ENCODE measurements around the gene SPATA25.

Gene SPATA25

DNA sequence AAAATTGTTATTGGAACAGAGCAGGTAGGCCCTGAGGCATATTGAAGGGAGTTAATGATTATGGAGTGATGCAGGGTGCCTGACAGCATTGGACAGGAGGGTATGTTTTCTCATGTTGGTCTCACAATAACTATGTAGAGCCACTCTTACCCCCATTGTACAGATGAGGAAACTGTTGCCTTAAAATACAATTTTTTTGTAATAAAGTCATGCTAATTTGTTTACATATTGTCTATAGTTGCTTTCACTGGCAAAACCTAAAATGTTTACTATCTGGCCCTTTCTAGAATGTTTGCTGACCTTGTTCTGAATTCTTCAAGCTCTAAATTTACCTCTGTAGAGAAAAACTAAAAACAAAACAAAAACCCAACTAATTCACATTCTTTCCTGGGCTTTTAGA lies 35.9 kb downstream of the SPATA25 start:
- peaks cover 17% of the 10 kb centered on the region for H3K4me1 ChIP-seq (ENCODE audit: control insufficient read depth, insufficient read depth, low read length)
- H3K4me3 ChIP-seq (ENCODE audit: low read depth, low read length), result no peak overlapping the region
- H3K9ac ChIP-seq (ENCODE audit: low read depth, low read length), result no peak overlapping the region
- no peaks in the 10 kb centered on the region for H3K9me3 ChIP-seq (ENCODE audit: control insufficient read depth, insufficient read depth, low read length)
- H3K36me3 ChIP-seq (ENCODE audit: control insufficient read depth, insufficient read depth, low read length), result peaks cover 4% of the 10 kb centered on the region
- H3K27me3 ChIP-seq (ENCODE audit: control insufficient read depth, insufficient read depth, low read length), result no peaks in the 10 kb centered on the region

DNA sequence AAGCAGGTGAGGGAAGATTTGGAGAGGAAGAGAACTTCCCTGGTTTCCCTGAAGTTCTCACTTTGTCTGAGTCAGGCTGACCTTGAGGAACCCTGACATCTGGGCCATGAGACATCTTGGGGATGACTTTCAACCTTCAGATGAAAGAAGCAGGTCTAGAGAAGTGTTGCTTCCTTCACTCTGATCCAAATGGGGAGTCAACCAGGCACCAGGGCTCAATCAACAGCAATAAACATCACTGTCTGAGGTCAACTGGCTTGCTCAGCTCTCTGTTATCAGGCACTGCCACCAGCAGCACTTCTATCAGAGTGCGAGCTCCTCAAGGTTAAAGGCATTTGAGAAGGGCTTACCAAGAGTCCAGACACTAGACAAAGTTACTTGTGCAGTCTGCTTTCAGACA lies 36.5 kb downstream of the SPATA25 start:
- Histone ChIP-seq H3K4me3 (ENCODE audit: low read depth, low read length) (no peak overlapping the region), H3K9ac (ENCODE audit: low read depth, low read length) (no peak overlapping the region), H3K27me3 (ENCODE audit: control insufficient read depth, insufficient read depth, low read length) (no peaks in the 10 kb centered on the region), H3K36me3 (ENCODE audit: control insufficient read depth, insufficient read depth, low read length) (peaks cover 4% of the 10 kb centered on the region), H3K9me3 (ENCODE audit: control insufficient read depth, insufficient read depth, low read length) (no peaks in the 10 kb centered on the region), H3K4me1 (ENCODE audit: control insufficient read depth, insufficient read depth, low read length) (peaks cover 16% of the 10 kb centered on the region)

DNA sequence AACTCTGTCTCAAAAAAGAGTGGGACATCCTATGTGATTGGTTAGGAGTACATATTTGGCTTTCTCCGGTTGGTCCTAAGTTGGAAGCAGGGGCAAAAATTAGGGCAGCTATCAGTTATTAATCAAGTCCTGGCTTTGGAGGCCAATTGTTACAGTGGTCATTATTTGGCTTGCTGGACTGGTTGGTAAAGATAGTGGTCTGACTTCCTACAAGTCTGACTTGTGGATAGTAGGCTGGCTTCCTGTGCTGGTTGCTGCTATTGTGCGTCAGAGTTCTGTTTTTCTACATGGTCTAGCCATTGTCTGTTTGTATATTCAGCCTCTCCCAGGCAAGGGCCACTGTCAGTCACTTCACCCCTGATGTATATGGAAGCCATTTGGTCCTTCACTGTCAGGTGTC lies 37.2 kb downstream of the SPATA25 start:
- Histone ChIP-seq H3K9ac (ENCODE audit: low read depth, low read length) (no peak overlapping the region), H3K4me1 (ENCODE audit: control insufficient read depth, insufficient read depth, low read length) (peaks cover 13% of the 10 kb centered on the region), H3K9me3 (ENCODE audit: control insufficient read depth, insufficient read depth, low read length) (no peaks in the 10 kb centered on the region), H3K4me3 (ENCODE audit: low read depth, low read length) (no peak overlapping the region), H3K36me3 (ENCODE audit: control insufficient read depth, insufficient read depth, low read length) (peaks cover 8% of the 10 kb centered on the region), H3K27me3 (ENCODE audit: control insufficient read depth, insufficient read depth, low read length) (no peaks in the 10 kb centered on the region)

DNA sequence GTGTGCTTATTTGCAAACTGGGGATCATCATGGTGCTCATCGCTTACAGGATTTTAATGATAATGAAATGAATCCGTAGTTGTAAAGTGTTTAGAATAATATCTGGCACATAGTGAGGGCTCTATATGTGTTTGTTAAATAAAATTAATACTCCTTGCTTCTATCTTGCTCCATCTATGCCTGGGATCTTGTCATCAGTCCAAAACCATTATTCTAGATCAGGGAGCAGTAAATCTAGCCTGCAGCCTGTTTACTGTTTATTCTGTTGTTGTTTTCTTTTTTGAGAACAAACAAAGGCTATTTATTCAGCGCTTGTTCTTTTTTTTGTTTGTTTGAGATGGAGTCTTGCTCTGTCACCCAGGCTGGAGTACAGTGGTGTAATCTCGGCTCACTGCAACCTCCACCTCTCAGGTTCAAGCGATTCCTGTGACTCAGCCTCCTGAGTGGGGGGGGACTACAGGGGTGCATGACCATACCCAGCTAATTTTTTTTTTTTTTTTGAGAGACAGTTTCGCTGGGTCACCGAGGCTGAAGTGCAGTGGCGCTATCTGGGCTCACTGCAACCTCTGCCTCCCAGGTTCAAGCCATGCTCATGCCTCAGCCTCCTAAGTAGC lies 38.3 kb downstream of the SPATA25 start:
- peaks cover 14% of the 10 kb centered on the region for H3K36me3 ChIP-seq (ENCODE audit: control insufficient read depth, insufficient read depth, low read length)

DNA sequence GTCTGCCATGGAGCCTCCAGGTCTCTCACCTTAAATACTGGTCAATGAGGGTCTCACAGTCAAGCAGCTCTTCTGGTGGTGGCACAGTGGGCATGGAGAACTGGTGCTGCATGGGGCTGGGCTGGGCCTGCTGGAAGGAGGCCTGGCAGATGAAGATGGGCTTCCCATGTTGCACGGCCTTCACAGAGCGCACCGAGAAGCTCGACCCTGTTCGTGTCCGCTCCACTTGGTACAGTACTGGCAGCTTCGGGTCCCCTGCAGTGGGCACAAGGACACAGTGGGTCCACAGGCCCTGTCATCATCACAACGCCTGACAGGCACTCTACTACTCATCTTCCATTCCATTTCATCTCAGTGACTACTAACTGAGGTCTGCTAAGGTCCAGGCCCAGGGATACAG lies 39.0 kb downstream of the SPATA25 start:
- H3K27me3 ChIP-seq (ENCODE audit: control insufficient read depth, insufficient read depth, low read length), result no peaks in the 10 kb centered on the region
- H3K4me3 ChIP-seq (ENCODE audit: low read depth, low read length), result no peak overlapping the region
- H3K36me3 ChIP-seq (ENCODE audit: control insufficient read depth, insufficient read depth, low read length), result peaks cover 17% of the 10 kb centered on the region
- H3K9me3 ChIP-seq (ENCODE audit: control insufficient read depth, insufficient read depth, low read length), result no peaks in the 10 kb centered on the region
- H3K9ac ChIP-seq (ENCODE audit: low read depth, low read length), result no peak overlapping the region
- H3K4me1 ChIP-seq (ENCODE audit: control insufficient read depth, insufficient read depth, low read length), result peaks cover 7% of the 10 kb centered on the region

More for the DNA sequence above, 38.3 kb downstream of the SPATA25 start:
- Histone ChIP-seq H3K9ac (ENCODE audit: low read depth, low read length) (no peak overlapping the region), H3K4me3 (ENCODE audit: low read depth, low read length) (no peak overlapping the region), H3K4me1 (ENCODE audit: control insufficient read depth, insufficient read depth, low read length) (peaks cover 10% of the 10 kb centered on the region), H3K9me3 (ENCODE audit: control insufficient read depth, insufficient read depth, low read length) (no peaks in the 10 kb centered on the region), H3K27me3 (ENCODE audit: control insufficient read depth, insufficient read depth, low read length) (no peaks in the 10 kb centered on the region)

DNA sequence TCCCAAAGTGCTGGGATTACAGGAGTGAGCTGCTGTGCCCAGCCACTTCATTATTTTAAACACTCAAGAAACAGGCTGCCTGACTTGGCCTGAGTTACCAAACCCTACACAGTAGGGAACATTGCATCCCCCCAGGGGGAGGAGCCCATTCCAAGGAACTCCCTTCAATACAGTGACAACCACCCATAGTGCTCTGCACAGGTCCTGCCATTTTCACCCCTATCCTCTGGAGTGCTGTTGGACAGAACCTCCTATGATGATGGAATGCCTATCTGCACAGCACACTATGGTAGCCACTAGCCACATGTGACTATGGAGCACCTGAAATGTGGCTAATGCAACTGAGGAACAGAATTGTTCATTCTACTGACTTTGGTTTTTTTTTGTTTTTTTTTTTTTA lies 42.0 kb downstream of the SPATA25 start:
- Histone ChIP-seq H3K9me3 (ENCODE audit: control insufficient read depth, insufficient read depth, low read length) (no peaks in the 10 kb centered on the region), H3K27me3 (ENCODE audit: control insufficient read depth, insufficient read depth, low read length) (no peaks in the 10 kb centered on the region), H3K9ac (ENCODE audit: low read depth, low read length) (no peak overlapping the region), H3K4me3 (ENCODE audit: low read depth, low read length) (no peak overlapping the region), H3K36me3 (ENCODE audit: control insufficient read depth, insufficient read depth, low read length) (peaks cover 29% of the 10 kb centered on the region), H3K4me1 (ENCODE audit: control insufficient read depth, insufficient read depth, low read length) (no peaks in the 10 kb centered on the region)

DNA sequence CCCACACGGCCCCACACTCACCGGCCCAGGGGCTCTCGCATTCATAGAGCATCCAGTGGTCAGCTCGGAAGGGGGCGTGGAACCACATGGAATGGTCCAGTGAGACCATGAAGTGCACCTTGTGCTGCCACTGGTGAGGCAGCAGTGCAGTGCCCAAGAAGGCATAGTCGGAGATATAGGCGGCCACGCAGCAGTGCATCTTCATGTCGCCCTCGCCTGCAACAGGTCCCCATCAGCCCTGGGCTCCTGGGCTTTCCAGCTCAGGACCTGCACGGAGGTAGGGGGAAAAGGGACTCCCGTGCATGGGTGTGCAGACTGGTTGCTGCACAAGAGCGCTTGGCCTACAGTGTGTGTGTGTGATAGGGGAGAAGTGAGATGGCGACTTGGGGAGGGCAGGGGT lies 43.9 kb downstream of the SPATA25 start:
- Histone ChIP-seq H3K9ac (ENCODE audit: low read depth, low read length) (no peak overlapping the region), H3K9me3 (ENCODE audit: control insufficient read depth, insufficient read depth, low read length) (no peaks in the 10 kb centered on the region), H3K27me3 (ENCODE audit: control insufficient read depth, insufficient read depth, low read length) (no peaks in the 10 kb centered on the region), H3K4me1 (ENCODE audit: control insufficient read depth, insufficient read depth, low read length) (no peaks in the 10 kb centered on the region), H3K4me3 (ENCODE audit: low read depth, low read length) (no peak overlapping the region), H3K36me3 (ENCODE audit: control insufficient read depth, insufficient read depth, low read length) (peaks cover 29% of the 10 kb centered on the region)

DNA sequence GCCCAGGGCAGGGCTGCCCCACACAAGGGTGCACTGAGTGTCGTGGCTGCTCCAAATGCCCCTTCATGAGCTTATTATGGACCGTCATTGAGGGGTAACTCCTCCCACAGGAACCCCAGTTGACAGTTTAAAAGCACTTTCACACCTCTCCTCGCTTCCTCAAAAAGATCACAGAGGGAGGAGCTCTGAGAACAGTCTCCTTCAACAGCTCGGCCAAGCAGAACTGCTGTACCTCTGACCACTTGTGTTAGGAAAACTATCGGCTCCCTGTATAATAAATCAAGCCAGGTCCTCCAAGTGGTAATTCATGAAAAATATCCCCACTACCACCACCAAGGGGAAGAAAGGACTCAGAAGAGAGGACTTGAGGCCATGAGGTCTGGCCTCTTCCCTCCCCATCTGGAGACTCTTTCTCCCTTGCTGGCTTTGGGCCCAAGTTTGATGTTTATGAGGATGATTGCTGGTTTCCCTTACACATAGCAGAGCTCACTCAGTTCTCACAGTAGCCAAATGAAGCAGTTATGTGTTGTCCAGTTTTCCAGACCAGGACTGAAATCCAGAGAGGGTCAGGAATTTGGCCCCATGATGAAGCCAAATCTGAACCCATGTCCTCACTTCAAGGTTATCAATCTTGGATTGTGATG lies 45.1 kb downstream of the SPATA25 start:
- peaks cover 29% of the 10 kb centered on the region for H3K36me3 ChIP-seq (ENCODE audit: control insufficient read depth, insufficient read depth, low read length)
- H3K27me3 ChIP-seq (ENCODE audit: control insufficient read depth, insufficient read depth, low read length), result no peaks in the 10 kb centered on the region
- no peak overlapping the region for H3K9ac ChIP-seq (ENCODE audit: low read depth, low read length)
- H3K4me3 ChIP-seq (ENCODE audit: low read depth, low read length), result no peak overlapping the region
- no peaks in the 10 kb centered on the region for H3K9me3 ChIP-seq (ENCODE audit: control insufficient read depth, insufficient read depth, low read length)
- no peaks in the 10 kb centered on the region for H3K4me1 ChIP-seq (ENCODE audit: control insufficient read depth, insufficient read depth, low read length)

DNA sequence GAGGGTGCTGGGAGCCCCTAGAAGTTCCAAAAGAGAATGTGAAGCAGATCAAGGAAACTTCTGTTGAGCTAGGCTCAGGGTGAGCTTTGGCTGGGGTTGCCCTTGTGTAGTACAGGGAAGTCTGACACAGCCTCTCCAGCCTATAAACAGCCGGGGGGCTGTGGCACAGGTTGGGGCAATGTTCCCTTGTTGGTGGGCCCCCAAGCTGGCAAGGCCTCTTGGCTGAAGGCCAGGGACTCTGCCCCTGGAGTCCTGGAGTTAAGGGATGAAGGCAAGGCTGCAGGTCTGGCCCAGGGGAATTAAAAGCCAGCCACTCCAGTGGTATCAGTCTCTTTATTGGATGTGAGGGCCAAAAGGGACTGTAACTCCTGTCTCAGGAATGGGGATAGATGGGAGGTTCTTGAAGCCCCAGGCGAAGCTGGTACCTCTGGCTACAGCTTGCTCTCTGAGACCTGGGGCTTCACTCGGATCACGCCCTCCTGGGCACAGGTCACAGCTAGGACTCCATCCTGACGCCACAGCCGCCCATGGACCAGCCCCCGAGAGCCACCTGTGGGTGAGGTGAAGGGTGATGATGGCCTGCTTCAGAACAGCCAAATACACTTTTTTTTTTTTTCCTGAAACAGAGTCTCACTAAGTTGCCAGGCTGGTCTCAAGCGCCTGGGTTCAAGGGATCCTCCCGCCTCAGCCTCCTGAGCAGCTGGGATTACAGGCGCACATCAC lies 45.9 kb downstream of the SPATA25 start:
- H3K9ac ChIP-seq (ENCODE audit: low read depth, low read length), result no peak overlapping the region
- no peaks in the 10 kb centered on the region for H3K4me1 ChIP-seq (ENCODE audit: control insufficient read depth, insufficient read depth, low read length)
- H3K36me3 ChIP-seq (ENCODE audit: control insufficient read depth, insufficient read depth, low read length), result peaks cover 27% of the 10 kb centered on the region
- H3K27me3 ChIP-seq (ENCODE audit: control insufficient read depth, insufficient read depth, low read length), result no peaks in the 10 kb centered on the region
- no peak overlapping the region for H3K4me3 ChIP-seq (ENCODE audit: low read depth, low read length)
- no peaks in the 10 kb centered on the region for H3K9me3 ChIP-seq (ENCODE audit: control insufficient read depth, insufficient read depth, low read length)

DNA sequence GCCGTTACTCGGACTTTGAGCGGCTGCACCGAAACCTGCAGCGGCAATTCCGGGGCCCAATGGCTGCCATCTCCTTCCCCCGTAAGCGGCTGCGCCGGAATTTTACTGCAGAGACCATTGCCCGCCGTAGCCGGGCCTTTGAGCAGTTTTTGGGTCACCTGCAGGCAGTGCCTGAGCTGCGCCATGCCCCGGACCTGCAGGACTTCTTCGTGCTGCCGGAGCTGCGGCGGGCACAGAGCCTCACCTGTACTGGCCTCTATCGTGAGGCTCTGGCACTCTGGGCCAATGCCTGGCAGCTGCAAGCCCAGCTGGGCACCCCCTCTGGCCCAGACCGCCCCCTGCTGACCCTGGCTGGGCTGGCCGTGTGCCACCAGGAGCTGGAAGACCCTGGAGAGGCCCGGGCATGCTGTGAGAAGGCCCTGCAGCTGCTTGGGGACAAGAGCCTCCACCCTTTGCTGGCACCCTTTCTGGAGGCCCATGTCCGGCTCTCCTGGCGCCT lies 46.7 kb downstream of the SPATA25 start:
- Histone ChIP-seq H3K9ac (ENCODE audit: low read depth, low read length) (no peak overlapping the region), H3K4me3 (ENCODE audit: low read depth, low read length) (no peak overlapping the region), H3K27me3 (ENCODE audit: control insufficient read depth, insufficient read depth, low read length) (no peaks in the 10 kb centered on the region), H3K9me3 (ENCODE audit: control insufficient read depth, insufficient read depth, low read length) (no peaks in the 10 kb centered on the region), H3K36me3 (ENCODE audit: control insufficient read depth, insufficient read depth, low read length) (peaks cover 27% of the 10 kb centered on the region), H3K4me1 (ENCODE audit: control insufficient read depth, insufficient read depth, low read length) (no peaks in the 10 kb centered on the region)

DNA sequence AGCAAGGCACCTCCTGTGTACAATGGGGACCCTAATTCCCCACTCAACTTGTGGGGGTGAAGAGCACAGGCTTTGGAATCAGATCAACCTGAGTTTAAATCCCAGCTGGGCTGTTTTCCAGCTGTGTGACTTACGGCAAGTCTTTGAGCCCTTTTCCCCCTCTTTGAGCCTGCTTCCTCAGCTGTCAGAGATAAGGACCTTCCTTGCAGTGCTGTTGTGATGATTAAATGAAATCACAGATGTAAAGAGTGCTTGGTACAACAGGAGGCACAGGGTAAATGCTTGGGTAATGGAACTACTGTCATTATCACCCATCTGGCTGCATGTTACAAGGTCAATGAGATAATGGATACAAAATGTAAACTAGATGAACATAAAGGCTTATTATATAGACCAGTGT lies 50.6 kb downstream of the SPATA25 start:
- H3K9ac ChIP-seq (ENCODE audit: low read depth, low read length), result no peak overlapping the region
- H3K36me3 ChIP-seq (ENCODE audit: control insufficient read depth, insufficient read depth, low read length), result peaks cover 11% of the 10 kb centered on the region
- peaks cover 5% of the 10 kb centered on the region for H3K4me1 ChIP-seq (ENCODE audit: control insufficient read depth, insufficient read depth, low read length)
- H3K27me3 ChIP-seq (ENCODE audit: control insufficient read depth, insufficient read depth, low read length), result no peaks in the 10 kb centered on the region
- no peak overlapping the region for H3K4me3 ChIP-seq (ENCODE audit: low read depth, low read length)
- no peaks in the 10 kb centered on the region for H3K9me3 ChIP-seq (ENCODE audit: control insufficient read depth, insufficient read depth, low read length)
